Activated naive CD4-positive, alpha-beta T cell treated with anti-CD3 and anti-CD28 coated beads, Interleukin-2, amount 10 ng/mL, durations not matched to agents 7 days and 5 days (primary cell): ENCODE measurements around the gene HLA-DMA.

Experiments
- CTCF ChIA-PET: fragments of 350-600 bp; sonication (Branson Sonifier 250); formaldehyde crosslinking; loops from one replicate; lab custom pipeline; 2021; ENCODE audit warnings: antibody characterized with exemption; lab: Charles Lee
- DNase-seq: peaks from one replicate; pipeline ENCODE4 v3.0.0-alpha.2; 2020
- H3K27ac Mint-ChIP-seq: one replicate; pipeline ENCODE4 v1.8.0; 2021; ENCODE audit warnings: mild to moderate bottlenecking, moderate library complexity, mixed read lengths
- H3K27me3 Mint-ChIP-seq: one replicate; pipeline ENCODE4 v1.8.0; 2021; ENCODE audit warnings: mild to moderate bottlenecking, mixed read lengths
- H3K36me3 Mint-ChIP-seq: one replicate; pipeline ENCODE4 v1.8.0; 2021; ENCODE audit warnings: mixed read lengths
- H3K4me1 Mint-ChIP-seq: one replicate; pipeline ENCODE4 v1.8.0; 2021; ENCODE audit warnings: mixed read lengths
- H3K4me3 Mint-ChIP-seq: one replicate; pipeline ENCODE4 v1.8.0; 2021; ENCODE audit warnings: mild to moderate bottlenecking, moderate library complexity, mixed read lengths
- H3K9me3 Mint-ChIP-seq: one replicate; pipeline ENCODE4 v1.8.0; 2021; ENCODE audit warnings: mixed read lengths

The HLA-DMA gene

GRCh38 chr6:32971242-32971580 is 18.3 kb upstream of the HLA-DMA start:
- CTCF ChIA-PET, result interaction anchor here (0.9 to 13.4 kb wide), 9 partner anchors 13 to 117 kb away, joined by 3 to 240 read pairs (median 8); partner anchors contain the start of genes HLA-DMA, HLA-DMB, PSMB9 and TAP1
- peaks cover 10% of the 10 kb centered on the region for H3K27me3 Mint-ChIP-seq
- H3K36me3 Mint-ChIP-seq, result peaks cover 61% of the 10 kb centered on the region
- H3K27ac Mint-ChIP-seq, result peak overlapping the region; percentile 97
- H3K9me3 Mint-ChIP-seq, result no peaks in the 10 kb centered on the region
- peaks cover 23% of the 10 kb centered on the region for H3K4me1 Mint-ChIP-seq
- H3K4me3 Mint-ChIP-seq, result peak overlapping the region; percentile 85
- DNase-seq, result no peak

GRCh38 chr6:32970413-32971241 is 17.7 kb upstream of the HLA-DMA start:
- Mint-ChIP-seq H3K4me3 (peak overlapping the region; percentile 85), H3K4me1 (peaks cover 22% of the 10 kb centered on the region), H3K27ac (peak overlapping the region; percentile 97), H3K27me3 (peaks cover 10% of the 10 kb centered on the region), H3K36me3 (peaks cover 57% of the 10 kb centered on the region), H3K9me3 (no peaks in the 10 kb centered on the region)
- CTCF ChIA-PET, result interaction anchor here (1.0 to 13.4 kb wide), 8 partner anchors 14 to 116 kb away, joined by 3 to 240 read pairs (median 10); partner anchors contain the start of genes HLA-DMA, HLA-DMB, PSMB9 and TAP1
- peak; percentile 87 for DNase-seq

- peak; percentile 82 for DNase-seq
- Mint-ChIP-seq H3K4me3 (peak overlapping the region; percentile 85), H3K27ac (peak overlapping the region; percentile 97), H3K9me3 (no peaks in the 10 kb centered on the region), H3K27me3 (peaks cover 10% of the 10 kb centered on the region), H3K36me3 (peaks cover 50% of the 10 kb centered on the region), H3K4me1 (peaks cover 23% of the 10 kb centered on the region)
- CTCF ChIA-PET, result interaction anchor here (1.0 to 13.4 kb wide), 4 partner anchors 15 to 102 kb away, joined by 3 to 240 read pairs (median 4); partner anchors contain the start of gene HLA-DMA
Observed at GRCh38 chr6:32969685-32970412, 17.0 kb upstream of the HLA-DMA start.

- DNase-seq, result peak; percentile 79
- H3K36me3 Mint-ChIP-seq, result peaks cover 43% of the 10 kb centered on the region
- H3K4me1 Mint-ChIP-seq, result peaks cover 27% of the 10 kb centered on the region
- CTCF ChIA-PET, result interaction anchor here (0.7 to 13.4 kb wide), 7 partner anchors 16 to 130 kb away, joined by 3 to 240 read pairs (median 4); partner anchors contain the start of genes HLA-DMA and TAP2
- H3K27me3 Mint-ChIP-seq, result peaks cover 10% of the 10 kb centered on the region
- peak overlapping the region; percentile 97 for H3K27ac Mint-ChIP-seq
- H3K4me3 Mint-ChIP-seq, result peak overlapping the region; percentile 85
- H3K9me3 Mint-ChIP-seq, result no peaks in the 10 kb centered on the region
Observed at GRCh38 chr6:32968867-32969684, 16.2 kb upstream of the HLA-DMA start.

- peak; percentile 97 for DNase-seq
- Mint-ChIP-seq H3K27me3 (peaks cover 10% of the 10 kb centered on the region), H3K9me3 (no peaks in the 10 kb centered on the region), H3K36me3 (peaks cover 35% of the 10 kb centered on the region), H3K4me1 (peaks cover 30% of the 10 kb centered on the region), H3K4me3 (peak within 1 kb of the TSS; percentile 85), H3K27ac (peak within 1 kb of the TSS; percentile 97)
- CTCF ChIA-PET, result interaction anchor here (0.7 to 13.4 kb wide), 14 partner anchors 8 to 129 kb away, joined by 3 to 240 read pairs (median 4); partner anchors contain the start of genes HLA-DMA, HLA-DMB and TAP2
Observed at GRCh38 chr6:32968093-32968866, 15.4 kb upstream of the HLA-DMA start, which contains the start of gene BRD2. BRD2 (plus strand) TSS chr6:32968594; CDS start chr6:32972899, 4,305 bp downstream.

- Mint-ChIP-seq H3K27me3 (peaks cover 9% of the 10 kb centered on the region), H3K9me3 (no peaks in the 10 kb centered on the region), H3K27ac (peak overlapping the region; percentile 97), H3K4me1 (peaks cover 30% of the 10 kb centered on the region), H3K36me3 (peaks cover 26% of the 10 kb centered on the region), H3K4me3 (peak overlapping the region; percentile 85)
- DNase-seq, result peak; percentile 45
- CTCF ChIA-PET, result interaction anchor here (0.6 to 13.4 kb wide), 15 partner anchors 8 to 1132 kb away, joined by 3 to 240 read pairs (median 4); partner anchors contain the start of genes HLA-DMA, HLA-DMB and TAP2
Observed at GRCh38 chr6:32967151-32968091, 14.5 kb upstream of the HLA-DMA start.

- no peaks in the 10 kb centered on the region for H3K27me3 Mint-ChIP-seq
- DNase-seq, result no peak
- CTCF ChIA-PET, result interaction anchor here (5.6 to 13.4 kb wide), 2 partner anchors 11 to 32 kb away, joined by 44 to 240 read pairs; partner anchors contain the start of gene HLA-DMA
- peaks cover 40% of the 10 kb centered on the region for H3K4me1 Mint-ChIP-seq
- no peaks in the 10 kb centered on the region for H3K9me3 Mint-ChIP-seq
- H3K4me3 Mint-ChIP-seq, result no peak overlapping the region
- no peak overlapping the region for H3K27ac Mint-ChIP-seq
- H3K36me3 Mint-ChIP-seq, result peaks cover 6% of the 10 kb centered on the region
Observed at GRCh38 chr6:32964776-32965175, 11.9 kb upstream of the HLA-DMA start.

GRCh38 chr6:32963866-32964265 is 11.0 kb upstream of the HLA-DMA start:
- no peaks in the 10 kb centered on the region for H3K9me3 Mint-ChIP-seq
- H3K4me1 Mint-ChIP-seq, result peaks cover 40% of the 10 kb centered on the region
- H3K27ac Mint-ChIP-seq, result no peak overlapping the region
- no peaks in the 10 kb centered on the region for H3K27me3 Mint-ChIP-seq
- CTCF ChIA-PET, result interaction anchor here (1.0 to 13.4 kb wide), 4 partner anchors 10 to 96 kb away, joined by 3 to 240 read pairs (median 24); partner anchors contain the start of gene HLA-DMA
- H3K36me3 Mint-ChIP-seq, result peaks cover 2% of the 10 kb centered on the region
- DNase-seq, result no peak
- H3K4me3 Mint-ChIP-seq, result no peak overlapping the region

GRCh38 chr6:32962213-32962826 is 9.4 kb upstream of the HLA-DMA start:
- Mint-ChIP-seq H3K9me3 (no peaks in the 10 kb centered on the region), H3K36me3 (peaks cover 2% of the 10 kb centered on the region), H3K4me3 (no peak overlapping the region), H3K4me1 (peaks cover 39% of the 10 kb centered on the region), H3K27ac (no peak overlapping the region), H3K27me3 (no peaks in the 10 kb centered on the region)
- no peak for DNase-seq
- CTCF ChIA-PET, result interaction anchor here (1.0 to 13.4 kb wide), 4 partner anchors 9 to 94 kb away, joined by 3 to 240 read pairs (median 3); partner anchors contain the start of gene HLA-DMA

GRCh38 chr6:32960563-32960962 is 7.7 kb upstream of the HLA-DMA start:
- DNase-seq, result no peak
- Mint-ChIP-seq H3K4me1 (peaks cover 24% of the 10 kb centered on the region), H3K9me3 (no peaks in the 10 kb centered on the region), H3K36me3 (no peaks in the 10 kb centered on the region), H3K4me3 (no peak overlapping the region), H3K27me3 (no peaks in the 10 kb centered on the region), H3K27ac (no peak overlapping the region)
- CTCF ChIA-PET, result no interaction called here

GRCh38 chr6:32956176-32956575 is 3.3 kb upstream of the HLA-DMA start:
- DNase-seq, result no peak
- no peaks in the 10 kb centered on the region for H3K36me3 Mint-ChIP-seq
- no peaks in the 10 kb centered on the region for H3K9me3 Mint-ChIP-seq
- H3K4me3 Mint-ChIP-seq, result no peak overlapping the region
- H3K4me1 Mint-ChIP-seq, result peaks cover 36% of the 10 kb centered on the region
- no peaks in the 10 kb centered on the region for H3K27me3 Mint-ChIP-seq
- no peak overlapping the region for H3K27ac Mint-ChIP-seq
- CTCF ChIA-PET, result interaction anchor here (0.5 to 8.5 kb wide), 7 partner anchors 12 to 88 kb away, joined by 3 to 240 read pairs (median 66); partner anchors contain the start of genes BRD2 and HLA-DMB
